GM19023 (cell line): ENCODE results near the gene JARID2.

Experiments
- ATAC-seq: cut with Tn5 transposase; IDR thresholded peaks from one replicate; pipeline ENCODE4 v1.9.1; 2021; ENCODE audit warnings: mild to moderate bottlenecking, moderate library complexity; ENCODE audit not compliant: unreplicated experiment

The JARID2 gene

GRCh38 chr6:15453186-15453585 lies 207.3 kb downstream of the JARID2 start:
- no peak for ATAC-seq

- ATAC-seq = no peak
Observed at GRCh38 chr6:15453622-15454021, 207.8 kb downstream of the JARID2 start.

GRCh38 chr6:15456422-15456821 lies 210.6 kb downstream of the JARID2 start:
- no peak for ATAC-seq

GRCh38 chr6:15457121-15457650 lies 211.3 kb downstream of the JARID2 start:
- no peak for ATAC-seq

GRCh38 chr6:15458021-15458459 lies 212.2 kb downstream of the JARID2 start:
- no peak for ATAC-seq

- ATAC-seq = no peak
Observed at GRCh38 chr6:15460110-15460727, 214.3 kb downstream of the JARID2 start.

- ATAC-seq = no peak
Observed at GRCh38 chr6:15461127-15461944, 215.5 kb downstream of the JARID2 start.

GRCh38 chr6:15462256-15462655 lies 216.4 kb downstream of the JARID2 start:
- no peak for ATAC-seq

GRCh38 chr6:15462717-15463525 lies 217.1 kb downstream of the JARID2 start:
- ATAC-seq = no peak

GRCh38 chr6:15464211-15464725 lies 218.4 kb downstream of the JARID2 start:
- no peak for ATAC-seq

- no peak for ATAC-seq
Observed at GRCh38 chr6:15465212-15465611, 219.3 kb downstream of the JARID2 start.

GRCh38 chr6:15470746-15471145 lies 224.9 kb downstream of the JARID2 start:
- no peak for ATAC-seq

GRCh38 chr6:15472621-15473020 lies 226.8 kb downstream of the JARID2 start:
- no peak for ATAC-seq

GRCh38 chr6:15473174-15473573 lies 227.3 kb downstream of the JARID2 start:
- no peak for ATAC-seq

- no peak for ATAC-seq
Observed at GRCh38 chr6:15473741-15474161, 227.9 kb downstream of the JARID2 start.

GRCh38 chr6:15474196-15474595 lies 228.3 kb downstream of the JARID2 start:
- ATAC-seq = no peak

- no peak for ATAC-seq
Observed at GRCh38 chr6:15475261-15475660, 229.4 kb downstream of the JARID2 start.

- ATAC-seq = no peak
Observed at GRCh38 chr6:15475872-15476271, 230.0 kb downstream of the JARID2 start.

GRCh38 chr6:15476631-15477380 lies 230.9 kb downstream of the JARID2 start:
- no peak for ATAC-seq

- ATAC-seq = no peak
Observed at GRCh38 chr6:15477746-15478145, 231.9 kb downstream of the JARID2 start.
